BJ (cell line): ENCODE results near the gene C1orf185. TPM values are rescaled to one million over a fixed set of nuclear protein-coding genes. Genes with fewer than 3 reads are reported as not detected.
"Not testable (repeated sequence)": the region's sequence is repeated elsewhere in the genome, so short reads cannot be mapped to it uniquely, and the experiment has no call there.

Experiments
- CTCF ChIA-PET: fragments of 350-600 bp; formaldehyde crosslinking; extraction: SDS; loops from one replicate; lab custom pipeline; 2021; ENCODE audit warnings: antibody characterized with exemption, inconsistent platforms; lab: Yijun Ruan, JAX
- POLR2A ChIA-PET: fragments of 300-600 bp; sonication (Branson Sonifier 250); formaldehyde crosslinking; extraction: SDS; loops from one replicate; lab custom pipeline; 2021; ENCODE audit warnings: antibody characterized with exemption; lab: Charles Lee
- DNase-seq: peaks from one replicate; pipeline ENCODE4 v3.0.0-alpha.2; 2011; ENCODE audit warnings: low read depth
- H3K27me3 ChIP-seq: 2 replicates; pipeline ENCODE4 v1.6.0; 2011; ENCODE audit warnings: low read length; ENCODE audit not compliant: control insufficient read depth, insufficient read depth
- H3K36me3 ChIP-seq: 2 replicates; pipeline ENCODE4 v1.5.1; 2011; ENCODE audit warnings: low read length; ENCODE audit not compliant: control insufficient read depth, insufficient read depth
- H3K4me3 ChIP-seq: 2 replicates; pipeline ENCODE4 v1.5.1; 2011; ENCODE audit warnings: low read depth, mild to moderate bottlenecking, control low read depth, low read length
- polyA plus RNA-seq: library from polyadenylated mRNA; depleted of rRNA; stranded (reverse); fragments of >200 nt; gene quantifications from 2 replicates; pipeline ENCODE4 v1.2.3, GENCODE V29; 2011
- TF ChIP-seq, protein P1 (sequence below): IDR thresholded peaks from 2 replicates; pipeline ENCODE4 v1.5.1; 2011; ENCODE audit warnings: low read depth, mild to moderate bottlenecking, control low read depth, inconsistent platforms, low read length, moderate library complexity; ENCODE audit not compliant: insufficient read depth

Gene C1orf185
- polyA plus RNA-seq, 1 experiment = not detected

DNA sequence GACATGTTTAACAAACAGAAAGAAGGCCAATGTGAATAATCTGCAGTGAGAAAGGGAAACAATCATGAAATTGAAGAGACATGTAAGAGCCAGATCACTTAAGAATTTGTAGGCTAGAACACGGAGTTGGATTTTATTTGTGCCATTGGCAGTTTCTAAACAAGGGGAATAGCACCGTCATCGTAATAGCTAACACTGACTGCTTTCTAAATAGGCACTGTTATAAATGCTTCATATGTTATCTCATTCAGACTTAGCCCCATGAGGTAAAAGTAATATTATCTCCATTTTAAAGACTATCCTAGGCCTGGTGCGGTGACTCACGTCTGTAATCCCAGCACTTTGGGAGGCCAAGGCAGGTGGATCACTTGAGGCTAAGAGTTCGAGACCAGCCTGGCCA is 12.1 kb downstream of the C1orf185 start:
- CTCF ChIA-PET = interaction anchor here (0.6 to 0.7 kb wide), 2 partner anchors 11 to 31 kb away, joined by 3 read pairs; no protein-coding TSS in a partner anchor
- H3K27me3 ChIP-seq = no peaks in the 10 kb centered on the region
- TF ChIP-seq, protein P1, sequence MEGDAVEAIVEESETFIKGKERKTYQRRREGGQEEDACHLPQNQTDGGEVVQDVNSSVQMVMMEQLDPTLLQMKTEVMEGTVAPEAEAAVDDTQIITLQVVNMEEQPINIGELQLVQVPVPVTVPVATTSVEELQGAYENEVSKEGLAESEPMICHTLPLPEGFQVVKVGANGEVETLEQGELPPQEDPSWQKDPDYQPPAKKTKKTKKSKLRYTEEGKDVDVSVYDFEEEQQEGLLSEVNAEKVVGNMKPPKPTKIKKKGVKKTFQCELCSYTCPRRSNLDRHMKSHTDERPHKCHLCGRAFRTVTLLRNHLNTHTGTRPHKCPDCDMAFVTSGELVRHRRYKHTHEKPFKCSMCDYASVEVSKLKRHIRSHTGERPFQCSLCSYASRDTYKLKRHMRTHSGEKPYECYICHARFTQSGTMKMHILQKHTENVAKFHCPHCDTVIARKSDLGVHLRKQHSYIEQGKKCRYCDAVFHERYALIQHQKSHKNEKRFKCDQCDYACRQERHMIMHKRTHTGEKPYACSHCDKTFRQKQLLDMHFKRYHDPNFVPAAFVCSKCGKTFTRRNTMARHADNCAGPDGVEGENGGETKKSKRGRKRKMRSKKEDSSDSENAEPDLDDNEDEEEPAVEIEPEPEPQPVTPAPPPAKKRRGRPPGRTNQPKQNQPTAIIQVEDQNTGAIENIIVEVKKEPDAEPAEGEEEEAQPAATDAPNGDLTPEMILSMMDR = no peak
- no peak overlapping the region for H3K4me3 ChIP-seq
- POLR2A ChIA-PET = no interaction called here
- H3K36me3 ChIP-seq = no peaks in the 10 kb centered on the region
- no peak for DNase-seq

DNA sequence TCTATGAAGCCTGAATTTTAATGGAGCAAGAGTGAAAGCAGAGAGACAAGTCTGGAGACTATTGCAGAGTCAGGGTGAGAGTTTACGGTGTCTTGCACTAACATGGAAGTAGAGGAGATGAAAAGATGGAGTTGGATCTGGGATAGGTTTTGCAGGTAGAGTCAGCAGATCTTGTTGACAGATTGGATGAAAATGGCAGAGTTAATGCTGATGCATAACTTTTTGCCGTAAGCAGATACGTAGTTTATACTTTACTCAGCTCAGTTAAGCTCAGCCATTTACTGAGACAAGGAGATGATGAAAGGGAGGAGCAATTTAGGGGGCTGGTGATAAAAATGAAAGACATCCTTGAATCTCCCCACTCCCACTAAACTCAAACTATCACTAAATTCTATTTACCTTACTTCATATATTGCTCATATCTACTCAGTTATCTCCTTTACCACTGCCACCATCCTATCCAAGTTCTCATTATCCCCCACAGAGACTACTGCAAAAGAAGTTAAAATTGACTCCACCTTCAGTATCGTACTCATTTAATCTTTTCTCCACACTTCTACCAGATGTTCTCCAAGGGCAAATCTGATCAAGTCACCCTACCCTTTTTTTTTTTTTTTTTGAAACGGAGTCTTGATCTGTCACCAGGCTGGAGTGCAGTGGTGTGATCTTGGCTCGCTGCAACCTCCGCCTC is 13.8 kb downstream of the C1orf185 start:
- no peak for DNase-seq
- CTCF ChIA-PET = no interaction called here
- TF ChIP-seq, protein P1 = no peak

DNA sequence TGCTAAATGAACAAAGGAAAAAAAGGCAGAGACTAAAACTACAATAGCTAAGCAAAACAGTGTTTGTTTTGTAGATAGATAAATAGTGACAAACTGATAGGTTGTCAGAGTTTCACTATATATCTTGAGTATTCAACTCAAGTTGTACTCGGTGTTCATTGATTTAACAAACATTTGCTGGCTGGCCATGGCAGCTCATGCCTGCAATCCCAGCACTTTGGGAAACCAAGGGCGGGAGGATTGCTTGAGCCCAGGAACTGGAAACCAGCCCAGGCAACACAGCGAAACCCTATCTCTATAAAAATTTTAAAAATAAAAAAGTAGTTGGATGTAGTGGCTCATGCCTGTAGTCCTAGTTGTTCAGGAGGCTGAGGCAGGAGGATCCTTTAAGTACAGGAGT is 17.3 kb downstream of the C1orf185 start:
- H3K4me3 ChIP-seq = no peak overlapping the region
- CTCF ChIA-PET = interaction anchor here (1.6 kb wide), 1 partner anchor 17 kb away, joined by 4 read pairs; the partner anchor contains the start of gene C1orf185
- no peaks in the 10 kb centered on the region for H3K36me3 ChIP-seq
- H3K27me3 ChIP-seq = no peaks in the 10 kb centered on the region; the same call in none of the 2 replicates
- DNase-seq = no peak
- TF ChIP-seq, protein P1 = no peak
- POLR2A ChIA-PET = no interaction called here

More for the DNA sequence above, 13.8 kb downstream of the C1orf185 start:
- no peak overlapping the region for H3K4me3 ChIP-seq
- POLR2A ChIA-PET = no interaction called here
- H3K27me3 ChIP-seq = no peaks in the 10 kb centered on the region; the same call in 1 of the 2 replicates
- H3K36me3 ChIP-seq = no peaks in the 10 kb centered on the region

DNA sequence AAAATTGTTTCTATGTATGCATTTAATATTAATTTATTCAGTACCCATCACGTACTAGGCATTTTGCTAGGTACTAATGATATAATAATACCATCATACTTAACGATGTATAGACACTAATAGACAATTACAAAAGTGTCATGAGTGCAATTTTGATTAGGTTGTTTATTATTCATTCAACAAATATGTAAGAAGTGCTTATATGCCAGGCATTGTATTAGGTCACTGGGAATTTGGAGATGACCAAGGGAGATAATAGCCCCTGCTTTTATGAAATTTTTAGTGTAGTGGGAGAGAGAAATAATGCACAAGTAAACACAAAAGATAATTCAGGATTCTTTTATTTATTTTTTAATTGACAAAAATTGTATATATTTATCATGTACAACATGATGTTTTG is 18.6 kb downstream of the C1orf185 start:
- POLR2A ChIA-PET = no interaction called here
- CTCF ChIA-PET = no interaction called here
- no peak overlapping the region for H3K4me3 ChIP-seq
- H3K27me3 ChIP-seq = no peaks in the 10 kb centered on the region; the same call in none of the 2 replicates
- H3K36me3 ChIP-seq = no peaks in the 10 kb centered on the region
- no peak for DNase-seq
- TF ChIP-seq, protein P1 = no peak

DNA sequence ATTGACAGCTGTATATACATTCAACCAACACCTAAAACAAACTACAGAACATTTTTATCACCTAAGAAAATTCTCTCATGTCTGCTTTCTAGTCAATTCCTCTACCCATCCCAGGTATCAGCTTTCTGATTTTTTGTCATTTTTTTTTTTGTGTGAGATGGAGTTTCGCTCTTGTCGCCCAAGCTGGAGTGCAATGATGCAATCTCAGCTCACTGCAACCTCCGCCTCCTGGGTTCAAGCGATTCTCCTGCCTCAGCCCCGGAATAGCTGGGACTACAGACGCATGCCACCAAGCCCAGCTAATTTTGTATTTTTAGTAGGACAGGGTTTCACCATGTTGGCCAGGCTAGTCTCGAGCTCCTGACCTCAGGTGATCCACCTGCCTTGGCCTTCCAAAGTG is 25.1 kb downstream of the C1orf185 start:
- H3K27me3 ChIP-seq, DNase-seq, CTCF ChIA-PET, POLR2A ChIA-PET, H3K4me3 ChIP-seq, H3K36me3 ChIP-seq: not testable (repeated sequence)

DNA sequence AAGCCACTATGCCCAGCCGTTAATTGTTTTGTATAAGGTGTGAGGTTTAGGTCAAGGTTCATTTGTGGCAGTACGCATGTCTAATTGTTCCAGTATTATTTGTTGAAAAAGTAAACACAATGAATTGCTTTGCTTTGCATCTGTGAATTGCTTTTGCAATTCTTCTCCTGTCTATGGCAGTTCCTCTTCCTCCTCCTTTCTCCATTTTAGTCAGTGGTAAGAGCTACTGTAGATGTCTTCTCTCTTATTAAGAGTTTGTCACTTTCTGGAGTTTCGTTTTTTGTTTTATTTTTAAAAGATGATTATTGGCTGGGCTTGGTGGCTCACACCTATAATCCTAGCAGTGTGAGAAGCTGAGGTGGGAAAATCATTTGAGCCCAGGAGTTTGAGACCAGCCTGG is 29.2 kb downstream of the C1orf185 start:
- H3K36me3 ChIP-seq = no peaks in the 10 kb centered on the region
- CTCF ChIA-PET = no interaction called here
- H3K27me3 ChIP-seq = no peaks in the 10 kb centered on the region
- no peak for DNase-seq
- TF ChIP-seq, protein P1 = no peak
- no peak overlapping the region for H3K4me3 ChIP-seq
- POLR2A ChIA-PET = no interaction called here
